Ishikawa (cell line): ENCODE measurements around the gene ZMYND12.

Experiments
- CREB1 ChIP-seq: IDR thresholded peaks from 2 replicates; pipeline ENCODE4 v1.6.1; 2012; ENCODE audit warnings: low read depth
- NFIC ChIP-seq: IDR thresholded peaks from 2 replicates; pipeline ENCODE4 v1.6.1; 2012
- TF ChIP-seq, protein P1 (sequence below): IDR thresholded peaks from 2 replicates; pipeline ENCODE4 v1.6.1; 2012; ENCODE audit warnings: low read depth, mild to moderate bottlenecking

DNA sequence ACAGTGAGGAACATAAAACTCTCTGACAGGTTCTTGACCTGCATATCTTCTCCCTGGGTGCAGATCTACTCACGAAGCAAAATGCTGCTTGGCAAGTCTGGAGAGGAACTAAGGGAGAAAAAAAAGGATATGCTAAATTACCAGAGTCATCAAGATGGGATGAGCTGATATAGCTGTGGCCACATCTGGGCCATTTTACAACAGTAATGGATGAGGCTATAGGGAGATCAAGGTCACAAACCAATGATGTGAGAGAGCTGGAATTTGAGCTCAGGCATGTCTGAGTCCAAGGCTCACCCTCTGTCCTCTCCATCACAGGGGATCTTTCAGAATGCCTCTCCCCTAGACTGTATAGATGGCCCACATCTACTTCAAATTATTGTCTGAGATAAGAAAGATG is 26.2 kb downstream of the ZMYND12 start:
- TF ChIP-seq, protein P1, sequence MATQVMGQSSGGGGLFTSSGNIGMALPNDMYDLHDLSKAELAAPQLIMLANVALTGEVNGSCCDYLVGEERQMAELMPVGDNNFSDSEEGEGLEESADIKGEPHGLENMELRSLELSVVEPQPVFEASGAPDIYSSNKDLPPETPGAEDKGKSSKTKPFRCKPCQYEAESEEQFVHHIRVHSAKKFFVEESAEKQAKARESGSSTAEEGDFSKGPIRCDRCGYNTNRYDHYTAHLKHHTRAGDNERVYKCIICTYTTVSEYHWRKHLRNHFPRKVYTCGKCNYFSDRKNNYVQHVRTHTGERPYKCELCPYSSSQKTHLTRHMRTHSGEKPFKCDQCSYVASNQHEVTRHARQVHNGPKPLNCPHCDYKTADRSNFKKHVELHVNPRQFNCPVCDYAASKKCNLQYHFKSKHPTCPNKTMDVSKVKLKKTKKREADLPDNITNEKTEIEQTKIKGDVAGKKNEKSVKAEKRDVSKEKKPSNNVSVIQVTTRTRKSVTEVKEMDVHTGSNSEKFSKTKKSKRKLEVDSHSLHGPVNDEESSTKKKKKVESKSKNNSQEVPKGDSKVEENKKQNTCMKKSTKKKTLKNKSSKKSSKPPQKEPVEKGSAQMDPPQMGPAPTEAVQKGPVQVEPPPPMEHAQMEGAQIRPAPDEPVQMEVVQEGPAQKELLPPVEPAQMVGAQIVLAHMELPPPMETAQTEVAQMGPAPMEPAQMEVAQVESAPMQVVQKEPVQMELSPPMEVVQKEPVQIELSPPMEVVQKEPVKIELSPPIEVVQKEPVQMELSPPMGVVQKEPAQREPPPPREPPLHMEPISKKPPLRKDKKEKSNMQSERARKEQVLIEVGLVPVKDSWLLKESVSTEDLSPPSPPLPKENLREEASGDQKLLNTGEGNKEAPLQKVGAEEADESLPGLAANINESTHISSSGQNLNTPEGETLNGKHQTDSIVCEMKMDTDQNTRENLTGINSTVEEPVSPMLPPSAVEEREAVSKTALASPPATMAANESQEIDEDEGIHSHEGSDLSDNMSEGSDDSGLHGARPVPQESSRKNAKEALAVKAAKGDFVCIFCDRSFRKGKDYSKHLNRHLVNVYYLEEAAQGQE, result no peak
- TF ChIP-seq CREB1, result no peak
- TF ChIP-seq NFIC, result no peak
